ENCODE measurements around the gene COL4A2.

Gene COL4A2

GRCh38 chr13:110341445-110342244, 34.6 kb downstream of the COL4A2 start:
- DNase-seq, result no peak

DNA sequence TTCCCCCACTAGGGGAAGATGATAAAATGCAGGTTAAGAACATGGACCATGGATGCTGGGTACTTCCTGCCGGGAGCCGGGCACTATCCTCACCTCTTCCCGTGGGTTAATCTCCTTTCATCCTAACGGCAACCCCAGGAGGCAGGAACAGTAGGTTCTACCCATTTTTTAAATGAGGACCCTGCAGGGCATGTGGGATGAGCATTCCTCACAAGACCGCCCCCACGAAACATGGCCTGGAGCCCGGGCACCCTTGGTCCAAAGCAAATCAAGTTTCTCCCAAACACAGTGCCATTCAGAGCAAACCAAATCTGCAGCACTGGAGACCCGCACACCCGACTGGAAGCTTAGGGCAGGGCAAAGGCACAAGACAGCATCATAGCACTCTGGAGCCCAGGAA, 35.4 kb downstream of the COL4A2 start:
- no peak for DNase-seq

- DNase-seq, result no peak
Measured at GRCh38 chr13:110343241-110343865, 36.3 kb downstream of the COL4A2 start.

- DNase-seq, result no peak
Measured at GRCh38 chr13:110344320-110344719, 37.2 kb downstream of the COL4A2 start.

- no peak for DNase-seq
Measured at GRCh38 chr13:110345266-110345665, 38.2 kb downstream of the COL4A2 start.

- DNase-seq, result no peak
Measured at GRCh38 chr13:110345701-110346100, 38.6 kb downstream of the COL4A2 start.

- no peak for DNase-seq
Measured at GRCh38 chr13:110346661-110347067, 39.6 kb downstream of the COL4A2 start.

DNA sequence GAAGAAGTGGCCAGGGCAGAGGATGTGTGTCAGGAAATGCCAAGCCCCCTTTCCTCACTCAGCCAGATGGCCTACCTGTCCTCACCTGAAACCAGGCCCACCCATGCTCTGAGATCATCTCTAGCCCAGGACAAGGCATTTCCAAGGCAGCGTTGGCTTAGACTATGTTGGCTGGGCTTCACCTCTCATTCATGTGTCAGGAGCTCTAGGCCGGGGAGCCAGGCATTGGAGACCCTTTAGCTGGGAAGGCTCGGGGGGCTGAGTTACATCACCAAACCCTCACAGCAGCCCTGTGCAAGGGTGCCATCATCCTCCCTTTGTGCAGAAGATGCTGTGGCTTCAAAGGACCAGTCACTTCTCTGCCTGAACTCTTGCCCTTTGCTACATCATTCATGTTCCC, 40.0 kb downstream of the COL4A2 start:
- DNase-seq, result no peak

DNA sequence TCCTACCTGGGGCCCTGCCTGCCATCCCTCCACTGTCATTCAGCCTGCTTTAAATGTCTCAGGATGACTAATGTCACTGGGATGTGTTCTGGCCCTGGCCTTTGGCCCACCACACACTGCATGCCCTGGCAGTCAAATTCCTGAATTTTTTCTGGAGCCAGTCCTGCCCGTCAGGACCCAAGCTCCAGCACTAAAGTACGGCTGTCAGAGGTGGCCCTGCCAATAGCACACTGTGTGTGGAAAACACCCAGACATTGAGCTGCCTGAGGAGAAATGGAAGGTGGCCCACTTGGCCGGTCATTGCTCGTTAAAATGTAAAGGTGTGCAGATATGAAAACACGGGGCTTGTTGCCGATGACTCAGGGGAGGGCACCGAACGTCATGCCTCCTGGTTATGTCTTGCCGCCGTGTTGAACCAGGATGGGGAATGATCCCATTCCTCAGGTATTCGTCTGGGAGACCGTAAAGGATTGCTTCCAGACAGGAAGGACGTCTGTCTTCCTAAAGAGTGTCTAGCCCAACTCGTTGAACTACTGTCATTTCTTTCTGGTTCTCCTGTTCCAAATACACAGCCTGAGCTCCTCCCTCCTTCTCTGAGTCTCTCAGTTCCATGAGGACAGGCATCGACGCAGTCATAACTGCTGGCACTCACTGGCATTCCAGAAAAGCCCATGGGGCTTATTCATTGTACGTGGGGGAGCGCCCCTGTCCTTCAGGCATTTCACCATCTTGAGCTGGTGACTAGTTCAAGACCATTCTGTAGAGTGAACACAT, 40.6 kb downstream of the COL4A2 start:
- no peak for DNase-seq

- no peak for DNase-seq
Measured at GRCh38 chr13:110348309-110349105, 41.4 kb downstream of the COL4A2 start.

- DNase-seq, result no peak
Measured at GRCh38 chr13:110349239-110349638, 42.2 kb downstream of the COL4A2 start.

DNA sequence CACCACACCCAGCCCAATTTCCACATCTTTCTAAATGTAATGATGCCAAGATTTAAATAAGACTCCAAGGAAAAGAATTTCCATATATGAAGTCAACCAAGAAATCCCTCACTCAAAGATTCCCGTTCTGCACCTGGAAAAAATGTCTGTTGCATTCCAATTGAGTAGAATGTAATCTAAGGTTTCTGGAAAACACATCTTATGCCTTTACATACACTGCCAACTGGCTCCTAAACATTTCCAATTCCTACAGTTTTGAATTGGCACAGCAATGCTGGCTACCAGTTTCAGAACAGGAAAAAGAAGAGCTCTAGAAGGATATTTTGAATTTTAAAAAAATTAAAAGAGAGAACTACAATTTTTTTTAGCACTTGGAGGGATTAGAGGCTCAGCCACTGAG, 43.0 kb downstream of the COL4A2 start:
- no peak for DNase-seq

DNA sequence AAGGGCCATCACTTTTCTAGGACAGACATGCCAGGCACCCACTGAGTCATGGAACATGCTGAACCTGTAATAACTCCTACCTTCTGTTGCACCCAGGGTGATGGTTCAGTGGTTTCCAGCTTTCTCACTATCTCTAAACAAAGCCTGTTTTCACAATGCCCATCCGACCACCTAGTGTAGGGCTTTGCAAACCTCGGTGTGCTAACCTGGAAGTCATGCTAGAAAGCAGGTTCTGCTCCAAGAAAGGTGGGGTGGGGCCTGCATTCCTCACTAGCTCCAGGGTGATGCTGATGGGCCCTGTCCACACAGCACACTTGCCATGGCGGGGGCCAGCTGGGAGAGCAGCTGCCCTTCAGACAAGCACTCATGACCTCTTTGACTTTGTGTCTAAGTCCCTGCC, 43.4 kb downstream of the COL4A2 start:
- no peak for DNase-seq

- DNase-seq, result no peak
Measured at GRCh38 chr13:110351636-110352420, 44.7 kb downstream of the COL4A2 start.

GRCh38 chr13:110352735-110353134, 45.7 kb downstream of the COL4A2 start:
- DNase-seq, result no peak

DNA sequence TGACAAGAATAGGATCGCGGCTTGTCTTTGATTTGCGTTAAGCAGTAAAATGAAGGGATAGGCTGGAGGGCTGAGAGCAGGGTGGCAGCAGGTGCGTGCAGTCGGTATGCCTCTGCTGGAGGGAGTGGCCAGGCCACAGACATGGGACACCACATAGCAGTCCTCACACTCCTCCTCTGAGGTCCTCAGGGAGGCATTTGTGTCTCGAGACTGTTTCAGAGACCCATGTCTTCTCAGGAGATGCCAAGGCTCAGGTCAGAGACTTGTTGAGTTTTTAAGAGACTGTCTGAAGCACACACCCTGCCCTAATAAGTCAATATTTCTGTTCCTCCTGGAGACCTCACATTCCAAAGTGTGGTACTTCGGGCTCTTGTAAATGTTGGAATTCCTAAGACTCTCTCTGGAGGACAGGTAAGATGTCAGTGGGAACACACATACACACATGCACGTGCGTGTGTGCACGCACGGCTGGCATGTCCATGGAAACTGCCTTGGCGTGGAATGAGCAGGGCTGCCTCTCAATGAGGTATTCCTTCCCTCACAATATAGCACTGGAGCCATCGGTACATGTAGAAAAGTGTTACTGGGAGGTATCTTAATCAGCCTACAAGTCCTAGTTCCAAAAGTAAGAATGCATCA, 46.4 kb downstream of the COL4A2 start:
- no peak for DNase-seq

DNA sequence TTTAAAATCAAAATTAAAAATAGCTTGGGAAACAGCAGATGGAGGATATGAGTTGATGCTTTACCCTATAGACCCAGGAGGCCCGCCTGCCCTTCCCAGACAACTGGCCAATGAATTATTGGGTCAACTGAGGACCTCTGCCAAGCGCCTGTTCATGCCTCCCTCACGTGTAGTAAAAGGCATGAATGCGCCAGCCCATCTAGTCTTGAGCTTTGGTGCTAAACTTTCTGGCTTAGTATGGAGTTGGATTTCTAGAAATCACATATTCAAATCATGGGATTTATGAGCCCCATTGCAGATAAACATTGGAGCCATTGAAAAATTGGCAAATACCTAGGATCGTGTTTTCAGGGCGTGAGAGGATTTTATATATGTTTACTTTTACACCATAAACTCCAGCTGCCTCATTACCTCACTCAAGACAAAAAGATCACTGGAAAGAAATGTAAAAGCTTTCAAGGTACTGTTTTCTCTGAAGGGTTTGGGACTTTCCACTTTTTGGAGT, 47.1 kb downstream of the COL4A2 start:
- DNase-seq, result no peak

- DNase-seq, result no peak
Measured at GRCh38 chr13:110354715-110355473, 47.8 kb downstream of the COL4A2 start.

GRCh38 chr13:110356362-110356761, 49.3 kb downstream of the COL4A2 start:
- DNase-seq, result no peak

DNA sequence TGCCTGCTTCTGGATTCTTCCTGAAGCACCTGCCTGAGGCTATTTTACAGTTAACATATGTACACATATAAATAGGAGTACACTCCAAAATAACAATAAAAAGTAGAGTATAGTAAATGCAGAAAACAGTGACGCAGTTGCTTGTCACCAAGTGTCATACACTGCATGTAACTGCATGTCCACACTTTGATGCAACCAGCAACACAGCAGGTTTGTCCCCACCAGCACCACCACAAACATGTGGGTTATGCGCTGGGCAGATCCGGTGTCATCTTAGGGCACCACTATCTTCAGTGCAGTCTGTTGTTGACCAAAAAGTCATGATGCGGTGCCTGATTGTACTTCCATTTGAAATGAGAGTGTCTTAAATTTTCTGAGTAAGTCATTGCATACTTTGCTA, 51.3 kb downstream of the COL4A2 start:
- no peak for DNase-seq

DNA sequence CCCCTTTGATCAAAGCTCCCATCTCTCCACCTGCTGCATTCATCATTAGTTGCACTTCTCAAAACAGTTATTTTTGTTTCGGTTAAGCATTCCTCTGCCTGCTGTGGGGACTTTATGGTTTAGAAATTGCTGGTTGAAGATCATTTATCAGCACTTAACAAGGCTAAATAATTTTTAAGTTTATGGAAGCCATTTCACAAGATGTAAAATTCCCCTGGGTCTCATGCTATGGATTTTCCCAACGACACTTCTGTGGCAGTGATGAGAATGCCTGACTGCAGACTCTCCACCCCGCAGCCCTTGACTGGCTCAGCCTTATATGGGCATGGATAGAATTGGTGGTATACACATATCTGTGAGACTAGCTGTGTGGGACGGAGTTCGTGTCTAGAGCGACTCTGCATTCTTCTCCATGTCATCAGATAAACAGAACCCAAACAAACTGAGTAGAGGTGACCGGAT, 52.8 kb downstream of the COL4A2 start:
- no peak for DNase-seq
